ENCODE measurements around the gene MFSD12.
A peak's percentile ranks its signal among the peaks of the same experiment; 100 is the strongest.

MFSD12 gene

DNA sequence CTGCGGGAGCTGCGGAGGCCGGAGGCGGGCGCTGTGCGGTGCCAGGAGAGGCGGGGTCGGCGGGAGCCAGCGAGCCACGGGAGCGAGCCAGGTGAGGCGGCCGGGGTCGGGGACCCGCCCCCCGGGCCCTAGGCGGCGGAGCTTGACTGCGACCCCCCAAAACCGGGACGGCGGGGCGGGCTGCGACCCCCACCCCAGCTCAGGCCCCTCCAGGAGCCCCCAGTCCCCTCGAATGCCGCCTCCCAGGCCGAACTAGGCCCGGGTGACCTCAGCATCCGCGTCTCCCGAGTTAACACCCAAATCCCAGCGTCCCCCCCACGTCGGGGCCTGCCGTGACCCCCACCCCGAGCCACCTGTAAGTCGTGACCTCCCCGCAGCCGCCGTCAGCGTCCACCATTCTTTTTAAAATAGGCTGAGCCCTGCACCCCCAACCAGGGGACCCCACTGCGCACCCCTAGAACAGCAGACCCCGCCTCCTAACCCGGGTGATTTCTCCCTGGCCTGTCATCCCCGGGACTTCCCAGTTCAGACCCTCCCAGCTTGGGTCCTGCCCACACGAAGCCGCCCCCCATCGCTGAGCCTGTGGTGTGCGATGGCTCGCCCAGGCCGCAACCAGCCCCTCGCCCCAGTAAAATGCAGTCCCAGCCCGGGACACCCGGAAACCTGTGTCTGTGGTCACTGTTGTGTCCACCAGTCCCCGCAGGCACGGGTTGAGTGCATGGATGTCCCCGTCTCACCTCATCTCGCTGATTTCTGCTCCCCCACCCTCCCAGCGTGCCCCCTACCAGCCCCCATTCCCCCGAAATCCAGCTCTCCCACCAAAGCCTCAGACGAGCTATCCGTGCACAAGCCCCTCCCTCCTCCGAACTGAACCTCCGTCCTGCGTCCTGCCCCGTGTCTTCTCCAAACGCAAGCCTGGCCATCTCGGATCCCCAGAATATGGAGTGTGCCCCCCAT, 50.7 kb downstream of the MFSD12 start:
- DNase-seq (ENCODE audit: low spot score), result peak; percentile 43

GRCh38 chr19:3505598-3506383, 51.6 kb downstream of the MFSD12 start, which contains the start of gene FZR1:
Gene FZR1 (plus strand): TSS chr19:3506311. CDS start chr19:3522990, 16,679 bp downstream.
- DNase-seq (ENCODE audit: low spot score), result peak; percentile 99

GRCh38 chr19:3504735-3505134, 52.7 kb downstream of the MFSD12 start:
- DNase-seq (ENCODE audit: low spot score), result no peak

GRCh38 chr19:3503036-3503572, 54.3 kb downstream of the MFSD12 start:
- no peak for DNase-seq (ENCODE audit: low spot score)

DNA sequence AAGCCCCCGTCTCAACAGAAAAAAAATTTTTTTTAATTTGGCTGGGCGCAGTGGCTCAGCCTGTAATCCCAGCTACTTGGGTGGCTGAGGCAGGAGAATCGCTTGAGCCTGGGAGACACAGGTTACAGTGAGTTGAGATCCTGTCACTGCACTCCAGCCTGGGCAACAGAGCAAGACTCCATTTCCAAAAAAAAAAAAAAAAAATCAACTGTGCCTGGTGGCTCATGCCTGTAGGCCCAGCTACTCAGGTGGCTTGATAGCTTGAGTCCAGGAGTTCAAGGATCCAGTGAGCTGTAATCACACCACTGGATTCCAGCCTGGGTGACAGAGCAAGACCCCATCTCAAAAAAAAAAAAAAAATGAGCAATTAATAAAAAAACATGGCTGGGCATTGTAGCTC, 55.6 kb downstream of the MFSD12 start:
- DNase-seq (ENCODE audit: low spot score), result no peak

DNA sequence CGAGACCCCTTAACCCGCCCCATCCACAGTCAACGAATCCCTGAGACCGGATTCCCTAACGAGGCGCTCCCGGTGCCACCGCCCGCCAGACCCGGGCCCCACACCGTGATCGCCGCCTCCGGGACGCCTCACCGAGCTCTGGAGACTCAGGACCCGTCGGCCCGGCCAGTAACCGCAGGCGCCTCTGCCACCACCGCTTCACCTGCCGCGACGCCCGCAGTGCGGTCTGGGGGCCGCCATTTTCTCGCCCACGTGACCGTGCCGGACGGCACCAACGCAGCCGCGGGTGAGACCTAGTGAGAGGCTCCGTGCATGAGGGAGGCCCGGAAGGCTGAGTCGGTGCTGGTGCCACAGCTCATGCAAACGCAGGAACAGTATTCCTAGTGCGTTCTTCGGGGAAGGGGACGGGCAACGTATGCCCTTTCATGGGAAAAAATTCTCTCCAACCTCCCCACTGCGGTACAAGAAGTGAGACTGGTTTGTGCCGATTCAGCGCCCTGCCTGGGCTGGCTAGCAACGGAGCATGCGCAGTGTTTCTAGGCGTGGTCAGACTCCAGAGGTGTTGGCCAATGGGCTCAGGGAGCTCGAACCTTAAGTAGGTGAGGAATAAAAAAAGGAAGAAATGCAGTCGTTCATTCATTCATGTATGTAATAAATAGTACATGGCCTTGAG, 56.8 kb downstream of the MFSD12 start, which contains the start of gene DOHH:
Gene DOHH, minus strand, starts transcription at position 246 of the 673 bp plus-strand sequence. CDS start 3,860 bp downstream, outside the sequence.
- peak; percentile 97 for DNase-seq (ENCODE audit: low spot score)

GRCh38 chr19:3499738-3500428, 57.5 kb downstream of the MFSD12 start:
- DNase-seq (ENCODE audit: low spot score), result no peak

- no peak for DNase-seq (ENCODE audit: low spot score)
Measured at GRCh38 chr19:3497757-3498520, 59.4 kb downstream of the MFSD12 start.

DNA sequence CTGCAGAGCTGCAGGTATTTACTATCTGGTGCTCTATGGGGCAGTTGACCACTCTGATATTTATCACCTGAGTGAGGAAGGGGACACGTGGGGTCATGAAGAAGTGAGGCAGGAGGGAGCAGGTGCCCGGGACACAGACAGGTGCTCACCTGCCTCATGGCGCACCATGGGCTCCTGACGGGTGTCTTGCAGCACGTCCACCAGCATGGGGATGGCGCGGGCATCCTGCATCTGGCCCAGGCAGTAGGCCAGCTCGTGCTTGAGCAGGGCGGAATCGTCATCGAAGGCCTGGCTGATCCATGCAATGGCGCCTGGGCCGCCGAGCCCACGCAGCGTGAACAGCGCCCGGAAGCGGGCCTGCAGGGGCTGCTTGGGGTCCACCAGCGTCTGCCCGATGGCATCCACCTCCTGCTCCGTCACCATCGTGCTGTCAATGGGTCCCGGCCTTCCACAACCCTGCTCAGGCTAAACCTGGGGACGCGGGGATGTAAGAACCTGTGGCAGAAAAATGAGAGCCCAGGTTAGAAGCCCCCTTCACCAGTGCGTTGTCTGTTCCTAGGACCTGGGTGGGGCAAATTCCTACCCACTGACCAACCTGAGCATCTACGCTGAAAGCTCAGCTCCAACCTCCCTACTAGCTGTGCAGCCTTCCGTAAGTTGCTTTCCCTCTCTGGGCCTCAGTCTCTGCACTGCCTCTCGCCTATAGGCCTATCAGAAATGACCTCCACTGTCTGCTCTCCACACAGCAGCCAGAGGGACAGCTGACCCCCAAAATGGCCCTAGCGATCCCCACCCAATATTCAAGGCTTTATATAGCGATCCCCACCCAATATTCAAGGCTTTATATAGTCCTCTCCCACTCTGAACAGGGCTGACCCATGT, 60.8 kb downstream of the MFSD12 start:
- DNase-seq (ENCODE audit: low spot score), result no peak

GRCh38 chr19:3494559-3494958, 62.8 kb downstream of the MFSD12 start:
- no peak for DNase-seq (ENCODE audit: low spot score)
